HL-60 (cell line): Measurements from ENCODE around the gene TMEM63B.

Experiments used
- DNase-seq, 2 experiments: peaks; one replicate each; pipeline ENCODE4 v3.0.0-alpha.2; 2010 to 2020; ENCODE audit warnings: low read depth in 1 of 2, low spot score in 1 of 2
- H3K27ac ChIP-seq: fragments of 250-450 bp; sonication (Bioruptor Pico); replicated peaks from 2 replicates; pipeline ENCODE4 v1.5.1; 2020; ENCODE audit warnings: mild to moderate bottlenecking, moderate library complexity
- H3K27me3 ChIP-seq: fragments of 250-450 bp; sonication (Bioruptor Pico); 2 replicates; pipeline ENCODE4 v1.5.1; 2021; ENCODE audit warnings: mild to moderate bottlenecking, moderate library complexity; ENCODE audit not compliant: insufficient read depth, poor library complexity, severe bottlenecking
- H3K4me3 ChIP-seq: replicated peaks from 2 replicates; pipeline ENCODE4 v1.5.1; 2011; ENCODE audit warnings: mild to moderate bottlenecking, control low read depth, low read length; ENCODE audit not compliant: insufficient read depth
- CTCF ChIP-seq: IDR thresholded peaks from one replicate; pipeline ENCODE4 v1.5.1; 2011; ENCODE audit warnings: low read length, control low read depth, inconsistent platforms; ENCODE audit not compliant: insufficient read depth
- GABPA ChIP-seq: IDR thresholded peaks from 2 replicates; pipeline ENCODE4 v1.6.1; 2012; ENCODE audit warnings: low read depth
- POLR2AphosphoS5 ChIP-seq: IDR thresholded peaks from 2 replicates; pipeline ENCODE4 v1.6.1; 2012; ENCODE audit warnings: low read depth
- REST ChIP-seq: IDR thresholded peaks from 2 replicates; pipeline ENCODE4 v1.6.1; 2012; ENCODE audit warnings: low read depth; ENCODE audit not compliant: insufficient replicate concordance
- SPI1 ChIP-seq: IDR thresholded peaks from 2 replicates; pipeline ENCODE4 v1.6.1; 2012; ENCODE audit warnings: low read depth, mild to moderate bottlenecking, borderline replicate concordance

The TMEM63B gene

GRCh38 chr6:44146685-44147084 is 19.3 kb downstream of the TMEM63B start:
- H3K27ac ChIP-seq, result no peak overlapping the region
- TF ChIP-seq REST, result no peak
- TF ChIP-seq SPI1, result no peak
- no peak for TF ChIP-seq CTCF
- no peak for TF ChIP-seq GABPA
- no peak for TF ChIP-seq POLR2AphosphoS5
- no peak overlapping the region for H3K4me3 ChIP-seq
- no peak for DNase-seq
- no peaks in the 10 kb centered on the region for H3K27me3 ChIP-seq

GRCh38 chr6:44147256-44147655 is 19.9 kb downstream of the TMEM63B start:
- Histone ChIP-seq H3K4me3 (no peak overlapping the region), H3K27ac (no peak overlapping the region), H3K27me3 (no peaks in the 10 kb centered on the region)
- TF ChIP-seq GABPA (no peak), REST (no peak)
- no peak for DNase-seq

- no peaks in the 10 kb centered on the region for H3K27me3 ChIP-seq
- H3K4me3 ChIP-seq, result no peak overlapping the region
- TF ChIP-seq SPI1 (no peak), REST (no peak), POLR2AphosphoS5 (no peak), GABPA (no peak), CTCF (no peak)
These were observed 21.0 kb downstream of the TMEM63B start for GRCh38 chr6:44148306-44148705.

More at GRCh38 chr6:44148306-44148705, 21.0 kb downstream of the TMEM63B start:
- DNase-seq, result no peak
- no peak overlapping the region for H3K27ac ChIP-seq
